Left renal cortex interstitium (tissue), 4 donors: ENCODE results near the gene EZR. TPM values are rescaled to one million over a fixed set of nuclear protein-coding genes. Genes with fewer than 3 reads are reported as not detected.

ENCODE experiments used
- DNase-seq, 4 donors: peaks; one replicate each; pipeline ENCODE4 v3.0.0-alpha.2; 2013; ENCODE audit warnings: low read depth in 4 of 4, low spot score in 2 of 4, missing footprints in 1 of 4
- polyA plus RNA-seq, 4 donors: library from polyadenylated mRNA; unstranded; fragments of 120-200 nt; gene quantifications; one replicate each; pipeline ENCODE4 v1.2.1, GENCODE V29; 2013; ENCODE audit not compliant: insufficient read length in 4 of 4

EZR gene
- 100 to 1,000 TPM; 236 to 273 (median 248) TPM for polyA plus RNA-seq

GRCh38 chr6:158819213-158819976 is at the start of gene EZR:
EZR (minus strand) TSS chr6:158819368; CDS start chr6:158818093, 1,275 bp downstream.
- DNase-seq, result no peak

GRCh38 chr6:158868122-158868480 is 48.9 kb upstream of the EZR start:
- DNase-seq, result no peak

- no peak for DNase-seq
Observed at GRCh38 chr6:158867381-158868121, 48.4 kb upstream of the EZR start.

- DNase-seq, result no peak
Observed at GRCh38 chr6:158865769-158866168, 46.6 kb upstream of the EZR start.

GRCh38 chr6:158863646-158864045 is 44.5 kb upstream of the EZR start:
- DNase-seq, result no peak

GRCh38 chr6:158861686-158862381 is 42.7 kb upstream of the EZR start:
- no peak for DNase-seq

GRCh38 chr6:158860279-158860865 is 41.2 kb upstream of the EZR start:
- no peak for DNase-seq

GRCh38 chr6:158856261-158856660 is 37.1 kb upstream of the EZR start:
- DNase-seq, result no peak

GRCh38 chr6:158854214-158855101 is 35.3 kb upstream of the EZR start:
- no peak for DNase-seq

GRCh38 chr6:158853880-158854213 is 34.7 kb upstream of the EZR start:
- DNase-seq, result no peak

- DNase-seq, result peak in 2 of 4 donors; percentile 67 to 71
Observed at GRCh38 chr6:158853072-158853879, 34.1 kb upstream of the EZR start.

GRCh38 chr6:158852312-158853071 is 33.3 kb upstream of the EZR start:
- DNase-seq, result no peak

GRCh38 chr6:158850807-158851115 is 31.6 kb upstream of the EZR start:
- no peak for DNase-seq

GRCh38 chr6:158849899-158850806 is 31.0 kb upstream of the EZR start:
- no peak for DNase-seq

GRCh38 chr6:158848490-158848895 is 29.3 kb upstream of the EZR start:
- no peak for DNase-seq

GRCh38 chr6:158847786-158848185 is 28.6 kb upstream of the EZR start:
- no peak for DNase-seq

GRCh38 chr6:158847012-158847529 is 27.9 kb upstream of the EZR start:
- DNase-seq, result no peak
